PC-3 (cell line): ENCODE measurements around the gene RHBG. TPM values are rescaled to one million over a fixed set of nuclear protein-coding genes. Genes with fewer than 3 reads are reported as not detected.

Experiments
- ATAC-seq: fragments of 200-7000 bp; cut with Tn5 transposase; 2 replicates; pipeline ENCODE4 v1.9.1; 2020; ENCODE audit warnings: mild to moderate bottlenecking, moderate library complexity
- BruUV-seq: library from RNA; stranded (reverse); fragments of 400-500 nt; replicated peaks from 2 replicates; lab custom pipeline; 2021; lab: Mats Ljungman, UMichigan
- CTCF ChIA-PET: fragments of 300-600 bp; sonication (Branson Sonifier 250); formaldehyde crosslinking; loops from one replicate; lab custom pipeline; 2022; ENCODE audit warnings: antibody characterized with exemption; lab: Charles Lee
- POLR2A ChIA-PET: fragments of 300-600 bp; sonication (Branson Sonifier 250); formaldehyde crosslinking; loops from one replicate; lab custom pipeline; 2022; ENCODE audit warnings: antibody characterized with exemption; ENCODE audit not compliant: unreplicated experiment; lab: Charles Lee
- DNase-seq: peaks from one replicate; pipeline ENCODE4 v3.0.0-alpha.2; 2015
- H2AFZ ChIP-seq: fragments of 300-600 bp; sonication (generic); 2 replicates; pipeline ENCODE4 v1.6.0; 2016; ENCODE audit warnings: antibody characterized with exemption, low read length
- H3F3A ChIP-seq: fragments of 300-600 bp; sonication (generic); one replicate; pipeline ENCODE4 v1.6.0; 2017; ENCODE audit warnings: antibody characterized with exemption, low read length, control low read depth, mild to moderate bottlenecking; ENCODE audit not compliant: unreplicated experiment
- H3K27ac ChIP-seq: fragments of 300-600 bp; sonication (generic); 2 replicates; pipeline ENCODE4 v1.5.1; 2016; ENCODE audit warnings: mild to moderate bottlenecking, low read length
- H3K27me3 ChIP-seq: fragments of 300-600 bp; sonication (generic); 2 replicates; pipeline ENCODE4 v1.6.1; 2016; ENCODE audit warnings: low read length, mixed read lengths
- H3K36me3 ChIP-seq: fragments of 300-600 bp; sonication (generic); 2 replicates; pipeline ENCODE4 v1.6.1; 2016; ENCODE audit warnings: low read depth, mixed run types, low read length, mixed read lengths
- H3K4me1 ChIP-seq: fragments of 300-600 bp; sonication (generic); 2 replicates; pipeline ENCODE4 v1.5.1; 2016; ENCODE audit warnings: low read length; ENCODE audit not compliant: insufficient read depth
- H3K4me2 ChIP-seq: fragments of 300-600 bp; sonication (generic); 2 replicates; pipeline ENCODE4 v1.6.0; 2016; ENCODE audit warnings: low read length
- H3K4me3 ChIP-seq: fragments of 300-600 bp; sonication (generic); 2 replicates; pipeline ENCODE4 v1.5.1; 2016; ENCODE audit warnings: mild to moderate bottlenecking, low read length, mixed read lengths
- H3K79me2 ChIP-seq: fragments of 300-600 bp; sonication (generic); 2 replicates; pipeline ENCODE4 v1.6.1; 2017; ENCODE audit warnings: low read length, mixed read lengths
- H3K9ac ChIP-seq: fragments of 300-600 bp; sonication (generic); 2 replicates; pipeline ENCODE4 v1.6.0; 2016; ENCODE audit warnings: mild to moderate bottlenecking, low read length
- H3K9me2 ChIP-seq: fragments of 300-600 bp; sonication (generic); replicated peaks from 2 replicates; pipeline ENCODE4 v1.6.1; 2016; ENCODE audit warnings: mixed run types, low read length, mixed read lengths
- H3K9me3 ChIP-seq: fragments of 300-600 bp; sonication (generic); 2 replicates; pipeline ENCODE4 v1.6.1; 2016; ENCODE audit warnings: low read length, mixed read lengths
- H4K20me1 ChIP-seq: fragments of 300-600 bp; sonication (generic); 2 replicates; pipeline ENCODE4 v1.6.1; 2016; ENCODE audit warnings: low read length, mixed read lengths
- CTCF ChIP-seq: fragments of 300-600 bp; sonication (generic); conservative IDR thresholded peaks from 2 replicates; pipeline ENCODE4 v1.5.1; 2017; ENCODE audit warnings: antibody characterized with exemption, low read depth, mild to moderate bottlenecking, low read length
- EZH2 ChIP-seq: fragments of 300-600 bp; sonication (generic); IDR thresholded peaks from one replicate; pipeline ENCODE4 v1.6.1; 2017; ENCODE audit warnings: antibody characterized with exemption, mild to moderate bottlenecking, low read length; ENCODE audit not compliant: unreplicated experiment
- EZH2phosphoT487 ChIP-seq: fragments of 300-600 bp; sonication (generic); IDR thresholded peaks from 2 replicates; pipeline ENCODE4 v1.6.1; 2018; ENCODE audit warnings: mild to moderate bottlenecking, antibody characterized with exemption, low read length, borderline replicate concordance
- intact Hi-C: fragments of 100-400 bp; cut with micrococcal nuclease; formaldehyde crosslinking; loops from 2 replicates; pipeline ENCODE4 v1.9.0; 2023
- total RNA-seq: library from RNA; depleted of rRNA; stranded (reverse); fragments of >200 nt; gene quantifications from 2 replicates; pipeline ENCODE4 v1.2.3, GENCODE V29; 2014

RHBG gene
- total RNA-seq, 1 experiment from 2014 or later = 0.26 TPM

GRCh38 chr1:156406251-156406650, 37.2 kb downstream of the RHBG start:
- no TSS peak for BruUV-seq
- Histone ChIP-seq H3K4me1 (no peaks in the 10 kb centered on the region), H3K9me3 (no peaks in the 10 kb centered on the region), H3K27me3 (peaks cover 43% of the 10 kb centered on the region), H3K9me2 (no peaks in the 10 kb centered on the region), H3K4me3 (no peak overlapping the region), H3K36me3 (no peaks in the 10 kb centered on the region), H4K20me1 (no peaks in the 10 kb centered on the region), H2AFZ (no peak overlapping the region), H3K27ac (no peak overlapping the region), H3K79me2 (no peaks in the 10 kb centered on the region), H3F3A (no peaks in the 10 kb centered on the region), H3K4me2 (no peak overlapping the region), H3K9ac (no peak overlapping the region)
- POLR2A ChIA-PET = no interaction called here
- TF ChIP-seq CTCF (no peak), EZH2phosphoT487 (no peak), EZH2 (no peak)
- CTCF ChIA-PET = no interaction called here
- intact Hi-C loops = no loop called here
- no peak for ATAC-seq
- no peak for DNase-seq

DNA sequence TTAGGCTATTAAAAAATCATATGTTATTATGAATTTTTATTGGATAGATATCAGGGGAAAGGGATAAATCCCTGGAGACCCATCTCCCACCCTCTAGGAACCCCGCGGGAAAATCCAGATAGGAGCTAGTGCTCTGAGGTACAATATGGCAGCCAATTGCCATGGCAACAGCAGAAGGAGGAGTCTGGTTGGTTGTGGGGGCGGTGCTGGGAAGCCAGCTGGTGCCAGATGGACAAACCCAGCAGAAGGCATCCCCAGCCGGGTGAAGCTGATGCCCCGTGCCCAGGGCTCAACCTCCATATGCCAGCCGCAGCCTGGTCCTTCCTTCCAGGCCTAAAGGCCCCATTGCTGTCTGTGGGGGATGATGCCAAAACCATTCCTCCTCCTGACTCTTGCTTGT, 38.3 kb downstream of the RHBG start:
- POLR2A ChIA-PET = no interaction called here
- no peak overlapping the region for H3K9ac ChIP-seq
- intact Hi-C loops = no loop called here
- no peak overlapping the region for H3K27ac ChIP-seq
- BruUV-seq = no TSS peak
- H4K20me1 ChIP-seq = no peaks in the 10 kb centered on the region
- H3K27me3 ChIP-seq = peaks cover 48% of the 10 kb centered on the region
- no peak overlapping the region for H2AFZ ChIP-seq
- DNase-seq (no peak), ATAC-seq (no peak)
- no peaks in the 10 kb centered on the region for H3F3A ChIP-seq
- CTCF ChIA-PET = no interaction called here
- H3K9me2 ChIP-seq = no peaks in the 10 kb centered on the region
- TF ChIP-seq EZH2 (no peak), CTCF (no peak), EZH2phosphoT487 (no peak)
- no peaks in the 10 kb centered on the region for H3K36me3 ChIP-seq
- no peak overlapping the region for H3K4me3 ChIP-seq
- H3K4me1 ChIP-seq = no peaks in the 10 kb centered on the region
- no peaks in the 10 kb centered on the region for H3K79me2 ChIP-seq
- no peak overlapping the region for H3K4me2 ChIP-seq
- H3K9me3 ChIP-seq = no peaks in the 10 kb centered on the region

DNA sequence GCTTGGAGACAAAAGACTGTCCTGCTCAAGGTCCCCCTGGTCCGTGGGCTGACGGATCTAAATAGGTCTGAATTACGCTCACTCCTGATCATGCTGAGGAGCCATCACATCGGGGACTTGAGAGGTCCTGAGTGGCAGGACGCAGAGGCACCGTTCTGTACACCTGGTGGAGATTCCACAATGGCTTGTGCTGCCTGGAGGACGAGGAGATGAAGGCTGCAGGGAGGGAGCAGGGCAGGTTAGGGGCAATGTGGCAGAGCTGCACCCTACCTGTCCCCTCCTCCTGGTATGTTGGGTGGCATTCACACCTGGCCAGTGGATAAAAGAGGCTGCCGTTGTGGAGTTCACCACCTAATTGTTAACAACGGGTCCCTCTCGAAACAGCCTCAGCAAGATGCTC, 38.7 kb downstream of the RHBG start:
- Histone ChIP-seq H3F3A (no peaks in the 10 kb centered on the region), H2AFZ (no peak overlapping the region), H3K9me3 (no peaks in the 10 kb centered on the region), H3K4me3 (no peak overlapping the region), H4K20me1 (no peaks in the 10 kb centered on the region), H3K36me3 (no peaks in the 10 kb centered on the region), H3K27me3 (peaks cover 48% of the 10 kb centered on the region), H3K27ac (no peak overlapping the region), H3K4me1 (no peaks in the 10 kb centered on the region), H3K79me2 (no peaks in the 10 kb centered on the region), H3K9ac (no peak overlapping the region), H3K4me2 (no peak overlapping the region), H3K9me2 (no peaks in the 10 kb centered on the region)
- TF ChIP-seq CTCF (no peak), EZH2phosphoT487 (no peak), EZH2 (no peak)
- BruUV-seq = no TSS peak
- no peak for ATAC-seq
- DNase-seq = no peak
- ChIA-PET POLR2A (no interaction called here), CTCF (no interaction called here)
- intact Hi-C loops = no loop called here
